WI38 (cell line): ENCODE results near the gene ANP32E.
"Not testable (repeated sequence)": the region's sequence is repeated elsewhere in the genome, so short reads cannot be mapped to it uniquely, and the experiment has no call there.

Experiments
- H3K4me3 ChIP-seq: 2 replicates; pipeline ENCODE4 v1.5.1; 2011; ENCODE audit warnings: low read depth, mild to moderate bottlenecking, control low read depth, low read length
- CTCF ChIP-seq: IDR thresholded peaks from 2 replicates; pipeline ENCODE4 v1.5.1; 2012; ENCODE audit warnings: low read depth, mild to moderate bottlenecking, control low read depth, low read length

The ANP32E gene

GRCh38 chr1:150256198-150256553 is 20.3 kb upstream of the ANP32E start:
- H3K4me3 ChIP-seq = no peak overlapping the region
- no peak for TF ChIP-seq CTCF

- TF ChIP-seq CTCF = no peak
- H3K4me3 ChIP-seq = no peak overlapping the region
Observed at GRCh38 chr1:150249936-150250335, 14.0 kb upstream of the ANP32E start.

GRCh38 chr1:150243003-150243402 is 7.1 kb upstream of the ANP32E start:
- no peak for TF ChIP-seq CTCF
- no peak overlapping the region for H3K4me3 ChIP-seq

GRCh38 chr1:150237746-150238145 is 1.8 kb upstream of the ANP32E start:
- no peak for TF ChIP-seq CTCF
- H3K4me3 ChIP-seq = no peak overlapping the region

- not testable (repeated sequence) for H3K4me3 ChIP-seq
Observed at GRCh38 chr1:150237176-150237575, 1.3 kb upstream of the ANP32E start.

- peak overlapping the region; percentile 76 for H3K4me3 ChIP-seq
- TF ChIP-seq CTCF = no peak
Observed at GRCh38 chr1:150236614-150237100, 745 bp upstream of the ANP32E start.

- no peak for TF ChIP-seq CTCF
- peak overlapping the region; percentile 76 for H3K4me3 ChIP-seq
Observed at GRCh38 chr1:150235294-150235851, 539 bp downstream of the ANP32E start.
